ENCODE data around the gene PPFIA2. TPM values are rescaled to one million over a fixed set of nuclear protein-coding genes. Genes with fewer than 3 reads are reported as not detected.

The PPFIA2 gene
- total and polyA plus RNA-seq, 7 experiments from 2014 or later = not detected

DNA sequence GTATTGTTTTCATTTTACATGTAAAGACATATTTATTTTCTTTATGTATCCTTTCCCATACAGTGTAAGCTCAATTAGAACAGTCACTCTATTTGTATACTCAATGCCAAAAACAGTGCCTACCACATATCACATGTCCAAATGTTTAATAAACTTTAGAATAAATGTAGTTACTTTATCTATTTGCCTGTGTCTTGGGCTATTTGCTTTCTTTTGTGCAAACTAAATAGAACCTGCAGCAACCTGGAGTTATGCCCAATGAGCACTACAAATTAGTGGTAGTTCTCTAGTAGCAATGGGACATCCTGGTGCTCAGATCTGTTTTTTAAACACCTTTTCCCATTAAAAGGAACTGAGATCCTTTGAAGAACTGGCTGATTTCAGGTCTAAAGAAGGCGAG lies 186.7 kb downstream of the PPFIA2 start:
- Mint-ChIP-seq H3K9me3 (no peaks in the 10 kb centered on the region), H3K27me3 (no peaks in the 10 kb centered on the region), H3K4me3 (no peak overlapping the region), H3K36me3 (no peaks in the 10 kb centered on the region), H3K4me1 (no peaks in the 10 kb centered on the region), H3K27ac (no peak overlapping the region)
- Histone ChIP-seq H3K4me3 (ENCODE audit: low read length) (no peak overlapping the region), H3K9me3 (ENCODE audit: control insufficient read depth in 2 of 3, low read length in 3 of 3) (no peaks in the 10 kb centered on the region), H3K36me3 (ENCODE audit: control insufficient read depth in 2 of 3, insufficient read depth in 3 of 3, low read length in 3 of 3) (no peaks in the 10 kb centered on the region), H3K4me1 (ENCODE audit: control insufficient read depth in 2 of 2, insufficient read depth in 2 of 2, low read length in 2 of 2) (no peaks in the 10 kb centered on the region), H3K27me3 (ENCODE audit: control insufficient read depth in 2 of 2, insufficient read depth in 2 of 2, low read length in 2 of 2) (no peaks in the 10 kb centered on the region), H3K27ac (ENCODE audit: low read depth, low read length) (no peak overlapping the region)
- intact Hi-C loops (cut with micrococcal nuclease) = no loop called here
- ChIA-PET CTCF (no interaction called here), POLR2A (no interaction called here)
- DNase-seq = no peak
- no peak for ATAC-seq

DNA sequence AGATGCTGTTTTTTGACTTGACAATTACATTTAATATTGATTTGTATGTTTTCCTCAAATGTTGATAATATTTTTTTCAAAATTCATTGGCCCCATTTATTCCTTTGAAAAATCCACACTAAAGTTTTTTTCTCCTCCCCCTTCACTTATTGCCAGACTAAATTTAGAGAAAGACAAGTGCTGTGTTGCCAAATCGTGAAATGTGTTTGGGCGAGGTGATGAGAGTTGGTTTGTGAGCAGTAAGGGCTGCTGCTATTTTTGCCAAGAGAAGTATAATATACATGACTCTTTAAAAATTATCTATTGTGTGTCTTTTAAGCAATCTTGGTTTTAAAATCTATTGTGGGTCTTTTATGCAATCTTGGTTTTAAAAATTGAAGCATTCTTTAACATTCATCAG lies 188.9 kb downstream of the PPFIA2 start:
- ATAC-seq (no peak), DNase-seq (no peak)
- Mint-ChIP-seq H3K27ac (no peak overlapping the region), H3K9me3 (no peaks in the 10 kb centered on the region), H3K4me1 (no peaks in the 10 kb centered on the region), H3K36me3 (no peaks in the 10 kb centered on the region), H3K4me3 (no peak overlapping the region), H3K27me3 (no peaks in the 10 kb centered on the region)
- Histone ChIP-seq H3K4me3 (ENCODE audit: low read length) (no peak overlapping the region), H3K27me3 (ENCODE audit: control insufficient read depth in 2 of 2, insufficient read depth in 2 of 2, low read length in 2 of 2) (no peaks in the 10 kb centered on the region), H3K4me1 (ENCODE audit: control insufficient read depth in 2 of 2, insufficient read depth in 2 of 2, low read length in 2 of 2) (no peaks in the 10 kb centered on the region), H3K36me3 (ENCODE audit: control insufficient read depth in 2 of 3, insufficient read depth in 3 of 3, low read length in 3 of 3) (no peaks in the 10 kb centered on the region), H3K27ac (ENCODE audit: low read depth, low read length) (no peak overlapping the region), H3K9me3 (ENCODE audit: control insufficient read depth in 2 of 3, low read length in 3 of 3) (no peaks in the 10 kb centered on the region)
- CTCF ChIA-PET = no interaction called here
- intact Hi-C loops (cut with micrococcal nuclease) = no loop called here
- POLR2A ChIA-PET = no interaction called here

DNA sequence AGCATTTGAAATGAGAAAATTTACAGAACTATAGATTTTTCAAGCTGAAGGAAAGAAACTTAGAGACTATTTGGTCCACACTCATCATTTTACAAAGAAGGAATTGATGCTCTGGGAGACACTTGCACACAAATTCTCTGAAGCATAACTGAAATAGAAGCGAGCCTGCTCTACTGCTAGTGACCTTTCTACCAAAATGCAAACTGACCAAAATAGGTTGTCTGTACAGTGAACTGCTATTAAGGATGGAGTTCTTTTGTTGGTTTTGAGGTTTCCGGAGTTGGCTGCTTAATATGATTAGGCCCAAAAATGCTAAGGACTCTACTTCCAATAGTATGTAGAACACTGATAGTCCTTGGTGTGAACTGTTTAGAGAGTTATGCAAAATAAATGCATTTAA lies 194.9 kb downstream of the PPFIA2 start:
- ChIA-PET POLR2A (no interaction called here), CTCF (no interaction called here)
- Mint-ChIP-seq H3K27me3 (no peaks in the 10 kb centered on the region), H3K4me1 (no peaks in the 10 kb centered on the region), H3K36me3 (no peaks in the 10 kb centered on the region), H3K27ac (no peak overlapping the region), H3K4me3 (no peak overlapping the region), H3K9me3 (no peaks in the 10 kb centered on the region)
- no peak for ATAC-seq
- intact Hi-C loops (cut with micrococcal nuclease) = no loop called here
- Histone ChIP-seq H3K27me3 (ENCODE audit: control insufficient read depth in 2 of 2, insufficient read depth in 2 of 2, low read length in 2 of 2) (no peaks in the 10 kb centered on the region), H3K4me1 (ENCODE audit: control insufficient read depth in 2 of 2, insufficient read depth in 2 of 2, low read length in 2 of 2) (no peaks in the 10 kb centered on the region), H3K27ac (ENCODE audit: low read depth, low read length) (no peak overlapping the region), H3K36me3 (ENCODE audit: control insufficient read depth in 2 of 3, insufficient read depth in 3 of 3, low read length in 3 of 3) (no peaks in the 10 kb centered on the region), H3K9me3 (ENCODE audit: control insufficient read depth in 2 of 3, low read length in 3 of 3) (no peaks in the 10 kb centered on the region), H3K4me3 (ENCODE audit: low read length) (no peak overlapping the region)
- DNase-seq = no peak

DNA sequence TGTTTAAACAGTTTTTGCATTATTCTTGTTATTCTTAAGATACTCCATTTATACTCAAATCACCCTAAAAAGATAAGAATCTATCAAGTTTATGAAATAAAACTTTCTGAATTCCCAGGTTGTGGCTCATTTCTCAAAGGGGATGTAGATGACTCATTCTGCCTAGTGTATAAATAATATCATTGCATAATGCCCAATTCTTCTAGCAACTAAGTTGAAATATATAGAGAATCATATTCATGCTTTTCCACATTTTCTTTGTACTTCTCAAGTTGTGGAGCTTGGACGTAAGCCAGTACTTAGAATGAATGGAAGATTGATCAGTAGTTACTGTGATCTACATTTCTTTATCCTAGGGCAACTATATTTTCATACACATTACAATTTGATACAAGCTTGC lies 201.1 kb downstream of the PPFIA2 start:
- H3K27me3 Mint-ChIP-seq = no peaks in the 10 kb centered on the region
- Histone ChIP-seq H3K4me3 (ENCODE audit: low read length) (no peak overlapping the region), H3K27ac (ENCODE audit: low read depth, low read length) (no peak overlapping the region), H3K27me3 (ENCODE audit: control insufficient read depth in 2 of 2, insufficient read depth in 2 of 2, low read length in 2 of 2) (no peaks in the 10 kb centered on the region), H3K4me1 (ENCODE audit: control insufficient read depth in 2 of 2, insufficient read depth in 2 of 2, low read length in 2 of 2) (no peaks in the 10 kb centered on the region), H3K36me3 (ENCODE audit: control insufficient read depth in 2 of 3, insufficient read depth in 3 of 3, low read length in 3 of 3) (no peaks in the 10 kb centered on the region), H3K9me3 (ENCODE audit: control insufficient read depth in 2 of 3, low read length in 3 of 3) (no peaks in the 10 kb centered on the region)
- CTCF ChIA-PET = no interaction called here
- no peak for ATAC-seq
- DNase-seq = no peak
- no peak overlapping the region for H3K27ac Mint-ChIP-seq
- no peaks in the 10 kb centered on the region for H3K36me3 Mint-ChIP-seq
- POLR2A ChIA-PET = no interaction called here
- no peak overlapping the region for H3K4me3 Mint-ChIP-seq
- H3K9me3 Mint-ChIP-seq = peaks cover 0 to 3% (median 0%) of the 10 kb centered on the region in 11 donors
- intact Hi-C loops (cut with micrococcal nuclease) = no loop called here
- H3K4me1 Mint-ChIP-seq = no peaks in the 10 kb centered on the region

DNA sequence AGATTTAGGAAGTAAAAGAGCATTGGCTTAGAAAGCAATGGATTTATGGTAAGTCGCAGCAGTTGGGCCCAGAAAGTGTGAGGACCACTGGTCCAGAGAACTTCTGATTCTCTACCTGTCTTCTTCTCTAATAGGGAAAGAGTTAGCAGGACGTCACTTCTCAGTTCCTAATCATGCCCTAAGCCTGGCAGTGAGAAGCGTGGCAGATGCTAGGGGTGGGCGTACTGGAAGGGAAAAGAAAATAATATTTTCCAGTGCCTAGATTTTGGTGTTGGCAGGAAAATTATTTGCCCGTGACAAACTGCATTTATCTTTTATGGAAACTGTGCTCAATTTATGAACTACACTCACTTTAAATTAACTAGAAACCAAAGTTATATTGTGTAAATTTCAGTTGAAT lies 212.3 kb downstream of the PPFIA2 start:
- Mint-ChIP-seq H3K9me3 (peaks cover 0 to 2% (median 0%) of the 10 kb centered on the region in 11 donors), H3K4me1 (no peaks in the 10 kb centered on the region)
- CTCF ChIA-PET = no interaction called here

DNA sequence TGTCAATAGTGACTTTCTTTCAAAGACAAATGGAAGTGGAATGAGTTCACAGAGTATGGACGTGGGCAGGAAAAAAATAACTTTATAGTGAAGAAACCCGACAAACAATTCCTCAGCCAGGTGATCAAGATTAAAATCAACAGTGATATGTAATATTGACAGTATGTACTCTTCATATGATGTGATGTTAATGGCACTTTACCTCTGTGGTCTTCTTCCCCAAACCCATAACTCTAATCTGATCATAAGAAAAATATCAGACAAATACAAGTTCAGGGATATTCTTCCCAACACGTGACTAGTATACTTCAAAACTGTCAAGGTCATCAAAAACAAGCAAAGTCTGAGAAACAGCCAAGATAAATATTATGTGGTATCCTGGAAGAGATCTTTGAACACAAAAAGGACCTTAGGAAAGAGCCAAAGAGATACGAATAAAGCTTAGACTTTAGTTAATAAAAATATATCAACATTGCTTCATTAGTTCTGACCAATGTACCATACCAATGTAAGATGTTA lies 215.5 kb downstream of the PPFIA2 start:
- no peaks in the 10 kb centered on the region for H3K36me3 Mint-ChIP-seq
- intact Hi-C loops (cut with micrococcal nuclease) = no loop called here
- ATAC-seq (no peak), DNase-seq (no peak)
- no peak overlapping the region for H3K4me3 Mint-ChIP-seq
- CTCF ChIA-PET = no interaction called here
- H3K27ac Mint-ChIP-seq = no peak overlapping the region
- H3K27me3 ChIP-seq (ENCODE audit: control insufficient read depth in 2 of 2, insufficient read depth in 2 of 2, low read length in 2 of 2) = no peaks in the 10 kb centered on the region
- no peaks in the 10 kb centered on the region for H3K36me3 ChIP-seq (ENCODE audit: control insufficient read depth in 2 of 3, insufficient read depth in 3 of 3, low read length in 3 of 3)
- no peaks in the 10 kb centered on the region for H3K27me3 Mint-ChIP-seq
- no peaks in the 10 kb centered on the region for H3K9me3 ChIP-seq (ENCODE audit: control insufficient read depth in 2 of 3, low read length in 3 of 3)
- no peaks in the 10 kb centered on the region for H3K4me1 Mint-ChIP-seq
- peaks cover 0 to 5% (median 0%) of the 10 kb centered on the region in 11 donors for H3K9me3 Mint-ChIP-seq
- H3K27ac ChIP-seq (ENCODE audit: low read depth, low read length) = no peak overlapping the region
- H3K4me1 ChIP-seq (ENCODE audit: control insufficient read depth in 2 of 2, insufficient read depth in 2 of 2, low read length in 2 of 2) = no peaks in the 10 kb centered on the region
- POLR2A ChIA-PET = no interaction called here
- no peak overlapping the region for H3K4me3 ChIP-seq (ENCODE audit: low read length)

More for the DNA sequence above, 212.3 kb downstream of the PPFIA2 start:
- no peak overlapping the region for H3K27ac Mint-ChIP-seq
- Histone ChIP-seq H3K27ac (ENCODE audit: low read depth, low read length) (no peak overlapping the region), H3K4me3 (ENCODE audit: low read length) (no peak overlapping the region), H3K9me3 (ENCODE audit: control insufficient read depth in 2 of 3, low read length in 3 of 3) (no peaks in the 10 kb centered on the region), H3K27me3 (ENCODE audit: control insufficient read depth in 2 of 2, insufficient read depth in 2 of 2, low read length in 2 of 2) (no peaks in the 10 kb centered on the region), H3K36me3 (ENCODE audit: control insufficient read depth in 2 of 3, insufficient read depth in 3 of 3, low read length in 3 of 3) (no peaks in the 10 kb centered on the region), H3K4me1 (ENCODE audit: control insufficient read depth in 2 of 2, insufficient read depth in 2 of 2, low read length in 2 of 2) (no peaks in the 10 kb centered on the region)
- intact Hi-C loops (cut with micrococcal nuclease) = no loop called here
- DNase-seq = no peak
- no peaks in the 10 kb centered on the region for H3K36me3 Mint-ChIP-seq
- no peaks in the 10 kb centered on the region for H3K27me3 Mint-ChIP-seq
- no peak overlapping the region for H3K4me3 Mint-ChIP-seq
- POLR2A ChIA-PET = no interaction called here
- no peak for ATAC-seq

DNA sequence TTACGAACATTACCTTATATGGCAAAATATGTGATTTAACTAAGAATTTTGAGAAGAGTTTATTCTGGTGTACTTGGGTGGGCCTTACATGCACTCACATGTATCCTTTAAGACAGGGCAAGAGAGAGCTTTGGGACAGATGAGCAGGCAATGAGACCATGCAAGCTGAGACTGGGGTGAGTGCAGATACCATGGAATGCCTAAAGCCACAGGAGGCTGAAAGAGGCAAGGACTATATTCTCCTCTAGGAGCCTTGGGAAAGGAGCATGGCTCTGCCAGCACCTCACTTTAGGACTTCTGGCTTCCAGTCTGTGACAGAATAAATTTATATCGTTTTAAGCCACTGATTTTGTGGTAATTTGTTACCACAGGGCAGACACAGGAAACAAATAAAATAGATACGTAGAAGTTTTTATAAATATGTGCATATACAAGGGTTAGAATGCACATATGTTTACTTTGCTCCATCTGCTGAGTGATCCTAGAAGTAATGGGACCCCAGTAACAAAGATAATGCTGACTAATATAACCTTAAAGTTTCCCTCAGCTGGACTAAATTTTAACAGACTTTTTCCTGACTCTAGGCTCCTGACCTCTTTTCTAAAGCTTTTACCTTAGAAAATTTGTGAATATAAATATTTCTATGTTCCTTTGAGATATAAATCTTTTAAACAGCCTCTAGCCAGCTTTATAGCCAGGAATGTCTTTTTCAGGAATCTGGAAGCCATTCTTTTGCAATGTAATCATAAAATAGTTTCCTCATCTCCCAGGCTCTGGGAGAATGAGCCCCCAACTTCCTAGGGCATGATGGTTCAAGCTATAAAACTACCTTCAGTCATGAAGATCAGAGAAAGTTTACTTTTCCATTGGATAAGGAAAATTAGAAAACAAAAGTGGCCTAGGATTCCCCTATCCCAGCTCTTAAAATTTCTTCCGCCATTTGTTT lies 216.8 kb downstream of the PPFIA2 start:
- H3K4me1 Mint-ChIP-seq = no peaks in the 10 kb centered on the region

More for the DNA sequence above, 216.8 kb downstream of the PPFIA2 start:
- ChIA-PET POLR2A (no interaction called here), CTCF (interaction anchor here (0.6 to 0.7 kb wide), 2 partner anchors 26 to 1737 kb away, joined by 3 read pairs; no protein-coding TSS in a partner anchor)
- Histone ChIP-seq H3K4me1 (ENCODE audit: control insufficient read depth in 2 of 2, insufficient read depth in 2 of 2, low read length in 2 of 2) (no peaks in the 10 kb centered on the region), H3K9me3 (ENCODE audit: control insufficient read depth in 2 of 3, low read length in 3 of 3) (no peaks in the 10 kb centered on the region), H3K27me3 (ENCODE audit: control insufficient read depth in 2 of 2, insufficient read depth in 2 of 2, low read length in 2 of 2) (no peaks in the 10 kb centered on the region), H3K36me3 (ENCODE audit: control insufficient read depth in 2 of 3, insufficient read depth in 3 of 3, low read length in 3 of 3) (no peaks in the 10 kb centered on the region), H3K4me3 (ENCODE audit: low read length) (no peak overlapping the region), H3K27ac (ENCODE audit: low read depth, low read length) (no peak overlapping the region)
- Mint-ChIP-seq H3K36me3 (no peaks in the 10 kb centered on the region), H3K4me3 (no peak overlapping the region), H3K9me3 (peaks cover 0 to 11% (median 0%) of the 10 kb centered on the region in 11 donors), H3K27me3 (no peaks in the 10 kb centered on the region), H3K27ac (no peak overlapping the region)
- intact Hi-C loops (cut with micrococcal nuclease) = no loop called here
- no peak for ATAC-seq
- DNase-seq = no peak
